HG02938 (cell line): ENCODE results near the gene NOS1AP.

ENCODE experiments used
- ATAC-seq: cut with Tn5 transposase; IDR thresholded peaks from one replicate; pipeline ENCODE4 v1.9.1; 2021; ENCODE audit warnings: mild to moderate bottlenecking, moderate library complexity; ENCODE audit not compliant: unreplicated experiment

The NOS1AP gene

DNA sequence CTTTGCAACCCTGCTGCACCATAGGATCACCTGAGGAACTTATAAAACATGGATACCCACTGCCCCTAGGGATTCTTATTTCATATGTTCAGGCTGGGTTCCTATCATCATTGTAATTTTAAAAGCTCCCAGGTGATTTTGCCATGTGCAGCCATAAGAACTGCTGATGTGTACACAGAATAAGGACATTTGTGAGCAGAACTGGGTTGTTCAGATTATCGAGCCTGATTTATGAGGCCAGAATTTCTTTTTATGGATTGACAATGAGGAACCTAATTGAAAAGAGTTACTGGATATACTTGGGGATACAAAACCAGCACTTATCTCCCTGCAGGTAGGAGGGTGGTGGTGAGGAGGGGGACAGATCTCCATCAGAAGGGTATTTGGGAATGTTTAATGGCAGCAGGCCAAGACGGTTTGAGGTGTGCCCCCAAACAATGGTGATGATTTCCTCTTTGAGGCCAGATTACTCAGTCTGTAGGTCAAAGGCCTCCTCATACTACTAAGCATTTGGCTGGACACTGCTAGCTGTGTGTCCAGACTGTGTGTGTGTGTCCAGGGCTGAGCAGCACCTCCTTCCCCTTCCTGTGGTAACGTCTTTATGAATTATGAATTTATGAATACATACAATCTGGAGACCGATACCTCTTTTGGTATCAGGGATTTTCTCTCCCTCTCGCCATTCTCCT, 18.9 kb downstream of the NOS1AP start:
- ATAC-seq = no peak

DNA sequence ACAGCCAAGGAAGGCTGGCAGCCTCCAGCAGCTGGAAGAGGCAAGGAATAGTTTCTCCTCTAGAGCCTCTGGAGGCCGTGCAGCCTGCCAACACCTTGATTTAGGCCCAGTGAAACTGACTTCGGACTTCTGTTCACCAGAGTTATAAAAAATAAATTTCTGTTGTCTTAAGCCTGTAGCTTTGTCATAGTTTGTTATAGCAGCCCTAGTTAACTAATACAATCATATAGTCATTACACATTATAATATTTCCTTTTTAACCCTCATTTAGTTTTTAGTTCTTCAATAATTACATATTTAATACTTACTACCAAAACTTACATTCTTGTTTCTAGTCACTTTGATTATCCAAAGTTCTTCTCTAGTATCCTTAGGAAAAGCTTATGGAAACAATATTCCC, 20.3 kb downstream of the NOS1AP start:
- no peak for ATAC-seq

DNA sequence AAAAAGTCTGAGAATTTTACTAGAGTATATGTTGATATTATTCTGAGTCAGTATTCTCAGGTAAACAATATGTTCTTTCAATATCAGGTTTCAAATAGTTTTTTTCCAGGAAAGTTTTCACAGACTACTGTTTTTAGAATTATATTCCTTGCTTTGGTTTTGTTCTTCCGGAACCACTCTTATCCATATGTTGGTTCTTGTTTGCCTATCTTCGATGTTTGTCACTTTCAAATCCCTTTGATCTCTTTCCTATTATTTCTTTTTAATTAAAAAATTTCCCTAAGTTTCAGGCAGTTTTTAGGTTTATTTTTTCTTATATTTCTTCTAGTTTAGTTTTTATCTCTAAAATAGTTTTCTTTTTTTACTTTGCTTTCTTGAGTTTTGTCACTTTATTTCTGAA, 20.9 kb downstream of the NOS1AP start:
- no peak for ATAC-seq

DNA sequence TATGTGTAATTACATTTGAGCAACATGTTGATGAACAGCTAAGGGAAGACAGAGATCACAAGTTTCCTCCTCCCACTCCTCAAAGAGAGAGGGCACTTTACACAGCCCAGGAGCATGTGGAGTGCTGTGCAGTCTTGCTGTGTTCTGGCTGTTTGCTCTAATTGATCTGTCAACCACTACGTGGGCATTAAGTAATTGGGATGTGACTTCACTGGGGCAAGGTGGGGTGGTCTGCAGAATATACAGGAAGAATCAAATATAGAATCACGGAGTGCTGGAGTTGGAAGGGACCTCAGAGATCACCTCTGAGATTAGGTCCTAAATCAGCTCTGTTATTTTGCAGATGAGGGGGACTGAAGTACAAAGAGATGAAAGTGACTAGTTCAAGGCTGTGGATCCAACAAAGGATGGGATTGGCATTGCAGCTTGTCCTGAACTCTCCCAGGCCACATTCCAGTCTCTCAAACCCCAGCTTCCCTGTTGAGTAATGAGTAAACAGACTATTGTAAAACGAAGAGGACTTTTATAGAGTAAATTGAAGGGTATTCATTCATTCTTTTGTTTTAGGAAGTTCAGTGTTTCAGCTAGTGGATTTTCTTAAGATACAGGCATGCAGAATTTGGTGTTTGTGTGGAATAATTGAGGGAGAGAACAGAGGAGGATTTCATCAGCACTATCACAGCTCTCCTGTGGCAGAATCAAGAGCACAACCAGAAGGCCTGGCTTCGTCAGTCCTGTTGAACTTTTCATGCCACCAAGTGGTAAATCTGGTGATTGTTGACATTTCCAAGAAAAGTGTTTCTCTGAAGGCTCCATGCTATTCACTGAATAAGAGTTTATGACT, 22.4 kb downstream of the NOS1AP start:
- ATAC-seq = no peak

DNA sequence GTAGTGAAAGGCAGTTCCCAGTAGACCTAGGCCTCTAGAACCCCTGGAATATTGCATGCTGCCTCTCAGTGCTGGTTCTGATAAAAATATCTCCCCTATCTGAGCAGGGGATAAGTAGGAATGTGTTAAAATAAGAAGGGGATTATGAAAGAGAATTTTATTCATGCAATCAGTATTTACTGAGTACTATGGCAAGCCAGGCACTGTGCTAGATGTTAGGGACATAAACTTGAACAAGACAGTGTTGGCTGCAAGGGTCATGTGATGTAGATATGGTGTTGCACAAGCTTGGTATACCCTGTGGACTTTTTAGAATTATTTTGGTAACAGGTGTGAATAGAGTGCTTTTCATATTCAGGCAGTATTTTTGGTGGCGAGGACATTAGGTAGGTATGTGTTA, 23.6 kb downstream of the NOS1AP start:
- ATAC-seq = no peak

DNA sequence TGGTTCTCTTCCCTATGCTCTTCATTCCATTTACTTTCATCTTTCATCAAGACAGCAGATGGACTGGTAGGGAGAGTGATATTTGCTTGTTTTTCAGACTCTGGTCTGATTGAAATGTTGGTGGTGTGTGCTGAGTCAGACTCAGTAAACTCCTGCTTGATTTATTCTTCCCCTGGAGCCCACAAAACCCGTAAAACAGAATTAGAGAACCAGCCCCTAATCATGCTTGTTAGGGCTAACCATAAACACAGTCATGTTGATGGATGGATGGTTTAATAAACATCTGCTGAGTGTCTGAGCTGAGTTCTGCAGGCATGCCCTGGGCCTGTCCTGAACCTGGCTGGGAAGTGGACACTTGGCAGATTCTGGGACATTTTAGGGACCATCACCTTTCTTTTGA, 24.8 kb downstream of the NOS1AP start:
- no peak for ATAC-seq

DNA sequence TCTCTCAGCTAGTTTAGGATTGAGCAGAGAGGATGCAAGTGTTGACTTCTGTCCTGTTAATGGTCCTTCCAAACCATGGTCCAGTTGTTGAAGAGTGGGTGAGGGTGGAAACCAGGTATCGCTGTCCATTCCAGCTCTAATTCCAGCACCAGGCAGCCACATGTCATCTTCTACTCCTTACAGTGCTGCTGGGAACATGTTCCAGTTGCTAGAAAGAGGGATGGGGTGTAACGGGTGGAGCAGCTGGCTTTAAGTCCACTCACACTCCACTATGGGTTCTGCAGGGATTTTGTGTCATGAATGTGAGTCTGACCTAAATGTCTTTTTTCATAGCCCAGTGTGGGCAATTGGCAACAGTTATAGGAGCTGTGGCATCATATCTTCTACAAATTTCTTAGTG, 25.2 kb downstream of the NOS1AP start:
- ATAC-seq = no peak

DNA sequence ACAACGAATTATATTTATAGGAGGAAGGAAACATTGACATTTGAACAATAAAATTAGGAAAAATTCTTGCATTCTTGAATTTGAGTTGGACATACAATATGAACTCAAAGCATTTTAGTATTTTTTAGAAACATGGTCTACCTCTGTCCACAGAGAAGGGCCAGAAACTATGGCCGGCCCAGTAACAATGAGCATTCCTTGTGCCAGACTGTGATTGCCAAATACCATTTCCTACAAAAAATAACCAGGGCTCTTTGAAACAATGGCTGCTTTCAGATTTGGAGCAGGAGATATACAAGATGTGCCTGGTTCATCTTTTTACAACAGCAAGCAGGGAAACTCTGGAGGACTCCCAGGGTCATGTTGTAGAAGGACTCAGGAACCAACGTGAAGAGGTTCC, 38.4 kb downstream of the NOS1AP start:
- ATAC-seq = no peak

DNA sequence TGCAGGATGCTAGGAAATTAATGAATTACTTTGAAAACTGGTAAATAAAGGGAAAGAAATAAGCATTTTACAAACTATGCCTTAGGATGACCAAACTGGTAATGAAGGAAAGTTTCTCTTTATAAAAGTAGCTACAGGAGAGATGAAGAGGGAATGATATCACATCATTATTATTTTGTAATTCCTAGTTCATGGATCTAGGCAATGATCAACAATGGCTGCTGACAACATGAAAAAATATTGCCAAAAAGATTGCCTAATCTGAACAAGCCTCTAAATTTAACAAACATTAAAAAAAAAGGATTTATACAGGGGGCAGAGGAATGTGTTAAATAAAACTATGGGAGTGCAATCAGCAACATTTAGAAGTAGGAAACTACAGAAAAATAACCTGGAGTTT, 38.9 kb downstream of the NOS1AP start:
- ATAC-seq = no peak

DNA sequence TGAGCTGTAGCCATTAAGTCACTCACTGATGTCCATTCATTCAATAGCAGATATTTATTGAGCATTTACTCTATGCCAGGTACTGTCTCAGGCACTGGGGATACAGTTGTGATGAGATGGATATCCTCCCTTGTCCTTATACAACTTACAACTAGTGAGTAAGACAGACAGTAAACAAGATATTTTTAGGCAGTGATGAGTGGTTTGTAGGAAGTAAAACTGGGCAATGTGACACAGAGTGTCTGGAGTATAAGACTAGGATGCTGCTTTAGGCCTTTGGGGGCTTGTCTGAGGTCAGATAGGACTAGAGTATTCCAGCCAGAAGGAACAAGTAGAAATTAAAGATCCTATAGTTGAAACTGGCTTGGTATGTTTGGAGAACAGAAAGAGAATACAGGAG, 41.4 kb downstream of the NOS1AP start:
- ATAC-seq = no peak

DNA sequence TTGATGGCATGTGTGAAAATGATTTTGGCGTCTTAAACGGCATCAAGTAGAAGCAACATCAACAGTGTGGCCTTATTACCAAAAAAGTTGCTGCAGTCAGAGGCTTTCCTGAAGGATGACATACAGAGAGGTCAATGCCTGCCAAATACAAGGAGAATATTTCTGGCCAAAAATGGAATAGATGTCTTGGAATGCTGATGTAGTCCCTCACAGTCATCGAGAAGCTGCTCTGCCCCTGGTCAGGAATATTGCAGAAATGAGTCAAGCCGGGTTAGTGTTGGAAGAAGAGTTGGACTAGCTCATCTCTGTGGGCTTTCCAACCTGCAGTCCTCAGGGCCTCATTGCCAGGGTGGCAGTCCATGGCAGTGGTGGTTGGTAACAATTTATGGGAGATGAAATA, 42.1 kb downstream of the NOS1AP start:
- ATAC-seq = no peak

DNA sequence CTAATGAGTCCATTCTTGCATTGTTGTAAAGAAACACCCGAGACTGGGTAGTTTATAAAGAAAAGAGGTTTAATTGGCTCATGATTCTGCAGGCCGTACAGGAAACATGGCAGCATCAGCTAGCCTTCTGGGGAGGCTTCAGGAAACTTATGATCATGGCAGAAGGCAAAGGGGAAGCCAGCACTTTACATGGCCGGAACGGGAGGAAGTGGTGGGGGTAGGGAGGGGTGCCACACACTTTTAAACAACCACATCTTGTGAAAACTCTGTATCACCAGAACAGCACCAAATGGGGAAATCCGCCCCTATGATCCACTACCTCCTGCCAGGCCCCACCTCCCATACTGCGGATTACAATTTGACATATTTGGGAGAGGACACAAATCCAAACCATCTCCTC, 43.9 kb downstream of the NOS1AP start:
- no peak for ATAC-seq

DNA sequence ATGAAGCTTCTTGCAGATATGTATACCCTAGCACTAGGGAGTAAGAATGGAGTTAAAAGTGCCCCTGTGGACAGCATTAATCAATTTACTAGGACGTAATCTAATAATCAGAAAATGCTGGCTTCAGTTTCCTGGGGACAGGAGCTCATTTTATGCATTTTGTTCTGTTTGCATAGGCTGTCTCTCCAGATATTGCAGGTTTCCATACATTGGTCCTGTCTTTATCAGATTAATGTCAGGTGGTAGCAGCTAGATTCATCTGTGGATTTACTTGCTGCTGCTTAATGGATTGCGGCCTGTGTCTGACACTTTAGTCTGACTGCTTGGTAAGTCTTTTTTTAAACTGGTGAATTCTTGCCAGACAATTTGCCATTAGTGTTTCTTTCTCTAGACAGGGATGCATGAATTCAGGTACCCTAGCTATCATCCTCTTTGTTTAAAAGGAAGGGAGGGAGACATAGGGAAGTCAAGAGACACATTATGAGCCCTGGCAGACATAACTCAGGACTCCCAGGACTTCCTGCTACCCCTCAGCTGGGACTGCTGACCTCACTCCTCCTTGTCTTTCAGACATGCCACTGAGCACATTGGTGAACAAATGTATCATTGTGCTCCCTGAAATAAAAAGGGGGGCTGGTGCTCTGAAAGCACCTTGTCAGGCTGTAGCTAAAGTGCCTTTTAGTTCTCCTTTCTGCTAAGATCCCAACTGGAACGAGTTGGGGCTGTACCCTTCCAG, 47.7 kb downstream of the NOS1AP start:
- ATAC-seq = no peak

DNA sequence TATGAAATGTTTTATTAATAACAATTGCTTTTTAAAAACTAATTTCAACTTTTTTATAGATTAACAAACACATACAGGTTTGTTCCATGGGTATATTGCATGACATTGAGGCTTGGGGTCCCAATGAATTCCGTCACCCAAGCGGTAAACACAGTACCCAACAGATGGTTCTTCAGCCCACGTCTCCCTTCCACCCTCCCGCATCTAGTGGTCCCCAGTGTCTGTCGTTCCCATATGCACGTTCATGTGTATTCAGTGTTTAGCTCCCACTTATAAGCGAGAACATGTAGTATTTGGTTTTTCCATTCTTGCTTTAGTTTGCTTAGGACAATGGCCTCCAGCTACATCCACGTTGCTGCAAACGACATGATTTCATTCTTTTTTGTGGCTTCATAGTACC, 48.6 kb downstream of the NOS1AP start:
- no peak for ATAC-seq

DNA sequence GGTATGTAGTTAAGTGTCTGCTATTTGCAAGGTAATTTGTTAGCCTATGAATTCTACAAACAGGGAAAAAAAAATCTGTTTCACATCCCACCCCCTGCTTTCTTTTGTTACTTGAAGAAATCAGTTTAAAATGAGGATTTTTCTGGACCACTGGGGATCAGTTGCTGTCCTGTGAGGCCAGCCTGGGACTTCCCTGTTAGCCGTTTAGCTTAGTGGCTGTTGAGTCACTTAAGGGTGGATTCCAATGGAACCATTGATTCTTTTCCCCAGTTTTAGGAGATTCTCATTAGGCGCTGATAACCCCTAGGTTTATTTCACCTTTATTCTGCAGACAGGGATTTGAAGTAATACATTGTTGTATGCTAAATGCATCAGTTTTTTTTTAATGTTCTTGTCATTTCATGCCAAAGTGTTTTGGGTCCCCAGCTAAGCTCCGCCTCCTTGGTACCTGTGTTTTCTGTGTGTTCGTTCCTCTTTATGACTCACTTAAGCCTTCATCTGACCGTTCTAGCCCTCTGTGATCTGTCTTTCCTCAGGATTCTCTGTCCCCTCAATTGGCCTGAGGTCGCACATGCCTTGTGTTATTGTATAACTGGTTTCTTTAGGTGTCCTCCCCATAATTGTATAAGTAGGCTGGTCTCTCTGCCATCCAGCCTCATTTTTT, 59.3 kb downstream of the NOS1AP start:
- ATAC-seq = no peak

DNA sequence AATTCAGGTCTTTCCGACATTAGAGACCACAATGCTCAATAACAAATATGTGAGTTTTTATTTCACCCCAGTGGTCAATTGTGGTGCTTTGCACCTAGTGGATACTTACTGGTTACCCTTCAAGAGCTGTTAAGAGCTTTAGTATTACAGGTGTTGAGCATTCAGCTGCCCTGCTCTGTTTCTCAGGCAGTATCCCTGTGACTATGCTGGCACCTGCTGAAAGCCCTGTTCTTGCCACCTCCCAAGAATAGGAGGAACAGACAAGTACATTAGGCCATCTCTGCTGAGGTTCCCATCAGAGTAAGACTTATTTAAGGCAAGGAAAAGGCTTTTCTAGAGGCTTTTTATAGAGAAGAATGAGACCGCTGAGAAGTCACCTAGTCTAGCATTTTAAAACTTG, 60.8 kb downstream of the NOS1AP start:
- no peak for ATAC-seq

DNA sequence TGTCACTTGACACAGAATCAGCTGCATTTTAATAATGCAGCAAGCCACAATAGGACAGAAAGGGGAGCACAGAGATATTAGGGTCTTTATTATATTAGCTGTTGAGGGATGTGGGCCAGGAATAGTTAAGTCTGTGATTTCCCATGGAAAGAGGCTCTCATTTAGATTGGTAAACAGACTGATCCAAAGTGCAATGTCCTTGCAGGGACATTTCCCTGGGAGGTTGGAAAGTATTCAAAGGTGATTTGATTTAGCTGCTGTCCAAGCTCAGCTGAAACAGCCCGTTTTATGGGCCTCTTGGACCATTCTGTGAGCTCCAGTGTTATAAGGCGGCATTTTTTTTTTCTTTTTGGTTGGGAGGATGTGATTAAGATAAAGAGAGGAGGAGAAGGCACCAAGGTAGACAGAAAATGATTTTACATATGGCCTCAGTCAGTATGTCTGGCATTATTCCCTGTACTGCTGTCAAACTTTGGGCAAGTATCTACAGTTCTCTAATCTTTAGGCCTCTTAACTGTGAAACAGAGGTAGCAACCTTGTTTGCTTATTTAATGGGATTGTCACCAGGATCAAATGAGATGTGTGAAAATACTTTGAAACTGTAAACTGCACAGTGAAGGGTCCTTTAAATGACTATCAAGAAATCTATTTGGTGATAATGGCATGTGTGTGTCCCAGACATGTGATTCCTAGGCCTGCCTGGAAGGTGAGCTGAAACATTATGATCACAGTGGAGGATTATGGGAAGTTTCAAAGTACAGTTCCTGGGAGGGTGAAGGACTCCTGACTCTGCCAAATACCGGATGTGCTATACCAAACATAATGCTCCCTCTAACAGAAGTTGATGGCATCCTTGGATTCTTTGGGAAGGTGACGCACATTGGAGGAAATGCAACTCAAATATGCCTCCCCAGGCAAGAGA, 62.2 kb downstream of the NOS1AP start:
- no peak for ATAC-seq

DNA sequence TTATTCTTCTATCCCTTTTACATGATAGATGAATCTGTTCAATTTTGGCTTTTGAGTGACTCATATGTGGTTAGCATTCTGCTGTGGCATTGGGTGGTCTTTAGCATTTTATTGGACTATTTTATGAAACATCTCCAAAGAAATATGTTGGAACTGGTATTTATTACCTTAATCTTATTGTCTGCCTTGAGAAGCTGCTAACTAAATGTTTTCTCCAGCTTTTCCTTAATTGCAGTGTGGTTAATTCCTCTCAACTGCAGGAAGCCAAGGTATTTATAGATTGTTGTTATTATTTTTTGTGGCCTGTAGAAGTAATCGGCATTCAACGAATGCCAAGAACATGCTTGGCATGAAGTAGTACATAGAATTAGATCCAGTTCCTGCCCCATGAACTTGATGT, 64.1 kb downstream of the NOS1AP start:
- no peak for ATAC-seq

DNA sequence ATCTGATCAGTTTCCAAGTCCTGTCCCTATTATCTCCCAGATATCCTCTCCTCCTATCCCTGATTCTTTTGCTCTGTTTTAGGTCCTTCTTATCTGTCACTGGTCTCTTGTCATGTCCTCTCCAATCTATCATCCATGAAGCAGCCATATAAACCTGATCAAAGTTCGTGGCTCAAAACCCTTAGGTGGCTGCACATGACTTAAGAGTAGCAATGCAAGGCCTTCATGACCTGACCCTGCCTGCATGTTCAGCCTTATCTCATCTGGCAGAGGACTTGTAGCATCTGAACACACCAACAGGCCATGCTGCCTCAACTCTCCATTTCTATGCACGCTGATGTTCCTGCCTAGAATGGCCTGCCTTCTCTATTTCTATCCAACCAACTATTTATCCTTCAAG, 65.2 kb downstream of the NOS1AP start:
- no peak for ATAC-seq

DNA sequence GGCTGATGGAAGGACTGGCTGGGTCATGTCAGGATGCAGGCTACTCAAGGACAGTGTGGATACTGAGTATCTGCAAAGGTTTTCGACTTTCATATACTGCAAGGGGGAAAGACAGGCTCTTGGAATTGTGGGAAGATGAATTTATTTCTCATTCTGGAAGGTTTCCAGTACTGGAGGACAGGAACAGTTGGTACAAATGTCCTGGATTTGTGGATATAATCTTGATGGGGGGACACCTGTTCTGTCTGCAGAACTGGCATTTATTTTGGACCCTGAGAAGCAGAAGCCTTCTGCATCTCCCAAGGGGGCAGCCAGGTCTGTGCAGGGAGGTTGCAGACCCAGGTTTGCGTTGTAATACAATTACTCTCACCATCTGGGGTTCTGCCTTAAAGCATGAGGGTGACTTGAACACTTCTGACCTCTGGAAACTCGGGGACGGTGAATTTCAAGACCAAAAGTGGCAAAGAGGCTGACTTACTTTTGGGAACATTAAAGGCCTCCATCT, 65.8 kb downstream of the NOS1AP start:
- no peak for ATAC-seq
